Fibroblast of lung (primary cell): ENCODE results near the gene UNC79. TPM values are rescaled to one million over a fixed set of nuclear protein-coding genes. Genes with fewer than 3 reads are reported as not detected.

Source experiments
- DNase-seq, 2 donors: peaks; one replicate each; pipeline versions ENCODE4 v3.0.0 to v3.0.0-alpha.2; 2010; ENCODE audit warnings: low read depth in 2 of 2
- H2AFZ ChIP-seq: 2 replicates; pipeline ENCODE4 v1.5.1; 2012; ENCODE audit warnings: low read length, control low read depth, inconsistent platforms
- H3K27ac ChIP-seq: 2 replicates; pipeline ENCODE4 v1.5.1; 2011; ENCODE audit warnings: low read length, control low read depth; ENCODE audit not compliant: insufficient read depth
- H3K27me3 ChIP-seq: 2 replicates; pipeline ENCODE4 v1.5.1; 2011; ENCODE audit warnings: mild to moderate bottlenecking, low read length; ENCODE audit not compliant: control insufficient read depth, insufficient read depth
- H3K36me3 ChIP-seq: 2 replicates; pipeline ENCODE4 v1.5.1; 2011; ENCODE audit warnings: low read length; ENCODE audit not compliant: control insufficient read depth, insufficient read depth
- H3K4me1 ChIP-seq: 2 replicates; pipeline ENCODE4 v1.5.1; 2011; ENCODE audit warnings: low read length; ENCODE audit not compliant: control insufficient read depth, insufficient read depth; ENCODE audit errors: extremely low read depth
- H3K4me2 ChIP-seq: 2 replicates; pipeline ENCODE4 v1.5.1; 2011; ENCODE audit warnings: low read length, control low read depth; ENCODE audit not compliant: insufficient read depth; ENCODE audit errors: extremely low read depth
- H3K4me3 ChIP-seq, 4 experiments: fragments of 200-600 bp in 1 of 4; sonication (generic) in 1 of 4; replicated peaks in 1 of 4; 2 replicates each; pipeline ENCODE4 v1.5.1; 2011 to 2016; ENCODE audit warnings: low read length in 4 of 4, low read depth in 3 of 4, mild to moderate bottlenecking in 3 of 4, control low read depth in 2 of 4, inconsistent platforms in 1 of 4, mixed read lengths in 1 of 4; ENCODE audit not compliant: insufficient read depth in 1 of 4; ENCODE audit errors: control extremely low read depth in 1 of 4
- H3K79me2 ChIP-seq: 2 replicates; pipeline ENCODE4 v1.5.1; 2012; ENCODE audit warnings: mild to moderate bottlenecking, low read length, inconsistent platforms; ENCODE audit not compliant: control insufficient read depth, insufficient read depth
- H3K9ac ChIP-seq: 2 replicates; pipeline ENCODE4 v1.5.1; 2011; ENCODE audit warnings: mild to moderate bottlenecking, low read length, control low read depth; ENCODE audit not compliant: insufficient read depth
- H3K9me3 ChIP-seq: 2 replicates; pipeline ENCODE4 v1.5.1; 2012; ENCODE audit warnings: low read depth, low read length; ENCODE audit not compliant: control insufficient read depth, insufficient read depth
- H4K20me1 ChIP-seq: 2 replicates; pipeline ENCODE4 v1.5.1; 2011; ENCODE audit warnings: low read length; ENCODE audit not compliant: control insufficient read depth, insufficient read depth; ENCODE audit errors: extremely low read depth
- EZH2 ChIP-seq: IDR thresholded peaks from 2 replicates; pipeline ENCODE4 v1.5.1; 2012; ENCODE audit warnings: low read length, control low read depth, mild to moderate bottlenecking; ENCODE audit errors: missing control alignments
- polyA plus RNA-seq, 2 donors: library from polyadenylated mRNA; depleted of rRNA in 1 of 2; stranded (reverse) in 1 of 2; unstranded in 1 of 2; fragments of >200 nt; gene quantifications; 2 replicates each; pipeline ENCODE4 v1.2.1, GENCODE V29; 2011 to 2012; ENCODE audit warnings: missing spikeins in 1 of 2
- total RNA-seq: library from RNA; depleted of rRNA; stranded (reverse); fragments of >200 nt; gene quantifications from 2 replicates; pipeline ENCODE4 v1.2.1, GENCODE V29; 2014
- TF ChIP-seq, protein P1 (sequence below), 2 donors: IDR thresholded peaks in 1 of 2; conservative IDR thresholded peaks in 1 of 2; 1 replicate in 1 of 2; 2 replicates in 1 of 2; pipeline ENCODE4 v1.5.1; 2011 to 2012; ENCODE audit warnings: low read length in 2 of 2, control low read depth in 1 of 2, inconsistent platforms in 1 of 2, low read depth in 1 of 2, mild to moderate bottlenecking in 1 of 2

UNC79 gene
- total and polyA plus RNA-seq, 2 donors (not counting 1 experiment from before 2014, with no cell fraction given) = 0.02 to 0.17 TPM

DNA sequence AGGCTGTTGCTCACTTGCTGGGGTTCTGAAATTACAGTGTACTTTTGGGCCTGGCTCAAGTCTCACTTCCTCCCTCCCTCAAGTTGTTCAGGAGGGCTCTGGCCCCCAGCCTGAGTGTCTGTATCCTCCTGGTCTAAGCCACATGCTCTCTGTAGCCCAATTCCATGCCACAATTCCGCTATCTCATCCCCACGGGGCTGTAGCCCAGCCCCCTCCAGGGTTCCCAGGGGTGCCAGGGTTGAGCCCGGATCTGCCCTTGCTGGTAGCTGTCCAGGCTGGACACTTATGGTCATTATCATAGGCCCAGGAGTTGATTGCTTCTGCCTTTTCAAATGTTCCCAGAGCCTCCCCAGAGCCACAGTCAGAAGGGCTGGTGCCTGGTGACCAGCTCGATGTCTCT lies 292.3 kb downstream of the UNC79 start:
- Histone ChIP-seq H3K27me3 (no peaks in the 10 kb centered on the region), H3K4me2 (no peak overlapping the region), H3K27ac (no peak overlapping the region), H3K9ac (no peak overlapping the region), H2AFZ (no peak overlapping the region), H3K4me1 (no peaks in the 10 kb centered on the region), H4K20me1 (no peaks in the 10 kb centered on the region), H3K36me3 (no peaks in the 10 kb centered on the region), H3K4me3 (no peak overlapping the region), H3K79me2 (no peaks in the 10 kb centered on the region), H3K9me3 (no peaks in the 10 kb centered on the region)
- DNase-seq = no peak
- TF ChIP-seq EZH2 = no peak
- TF ChIP-seq, protein P1, sequence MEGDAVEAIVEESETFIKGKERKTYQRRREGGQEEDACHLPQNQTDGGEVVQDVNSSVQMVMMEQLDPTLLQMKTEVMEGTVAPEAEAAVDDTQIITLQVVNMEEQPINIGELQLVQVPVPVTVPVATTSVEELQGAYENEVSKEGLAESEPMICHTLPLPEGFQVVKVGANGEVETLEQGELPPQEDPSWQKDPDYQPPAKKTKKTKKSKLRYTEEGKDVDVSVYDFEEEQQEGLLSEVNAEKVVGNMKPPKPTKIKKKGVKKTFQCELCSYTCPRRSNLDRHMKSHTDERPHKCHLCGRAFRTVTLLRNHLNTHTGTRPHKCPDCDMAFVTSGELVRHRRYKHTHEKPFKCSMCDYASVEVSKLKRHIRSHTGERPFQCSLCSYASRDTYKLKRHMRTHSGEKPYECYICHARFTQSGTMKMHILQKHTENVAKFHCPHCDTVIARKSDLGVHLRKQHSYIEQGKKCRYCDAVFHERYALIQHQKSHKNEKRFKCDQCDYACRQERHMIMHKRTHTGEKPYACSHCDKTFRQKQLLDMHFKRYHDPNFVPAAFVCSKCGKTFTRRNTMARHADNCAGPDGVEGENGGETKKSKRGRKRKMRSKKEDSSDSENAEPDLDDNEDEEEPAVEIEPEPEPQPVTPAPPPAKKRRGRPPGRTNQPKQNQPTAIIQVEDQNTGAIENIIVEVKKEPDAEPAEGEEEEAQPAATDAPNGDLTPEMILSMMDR (conservative IDR thresholded peaks at IDR 0.05 in 1 of 2, IDR thresholded peaks at IDR 0.05 in 1 of 2; ENCODE audit: low read depth in 1 of 2, low read length in 2 of 2) = no peak

GRCh38 chr14:93725002-93725582 lies 294.4 kb downstream of the UNC79 start:
- no peak for TF ChIP-seq EZH2
- TF ChIP-seq, protein P1 (conservative IDR thresholded peaks at IDR 0.05 in 1 of 2, IDR thresholded peaks at IDR 0.05 in 1 of 2; ENCODE audit: low read depth in 1 of 2, low read length in 2 of 2) = no peak
- no peaks in the 10 kb centered on the region for H3K9me3 ChIP-seq
- H3K27ac ChIP-seq = no peak overlapping the region
- DNase-seq = no peak
- no peaks in the 10 kb centered on the region for H3K4me1 ChIP-seq
- no peaks in the 10 kb centered on the region for H4K20me1 ChIP-seq
- no peak overlapping the region for H3K9ac ChIP-seq
- no peak overlapping the region for H2AFZ ChIP-seq
- H3K4me3 ChIP-seq = no peak overlapping the region
- no peaks in the 10 kb centered on the region for H3K27me3 ChIP-seq
- no peaks in the 10 kb centered on the region for H3K36me3 ChIP-seq
- no peak overlapping the region for H3K4me2 ChIP-seq
- no peaks in the 10 kb centered on the region for H3K79me2 ChIP-seq

DNA sequence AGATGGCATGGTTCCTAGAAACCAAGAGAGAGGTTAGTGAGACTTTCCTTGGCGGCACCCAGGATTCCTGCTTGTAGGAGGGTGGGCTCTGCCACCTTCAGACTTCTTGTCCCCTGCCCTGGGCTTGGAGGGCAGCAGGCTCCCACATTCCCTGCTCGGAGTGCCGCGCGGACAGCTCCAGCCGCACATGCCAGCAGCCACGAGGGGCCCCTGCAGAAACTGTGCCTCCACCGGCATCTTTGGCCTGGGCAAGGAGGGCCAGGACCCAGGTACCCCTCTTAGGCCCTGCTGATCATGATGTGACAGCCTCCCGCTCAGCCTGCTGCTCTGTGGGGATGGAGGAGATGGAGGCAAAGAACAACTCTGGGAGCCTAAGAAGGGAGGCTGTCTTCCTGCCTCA lies 295.3 kb downstream of the UNC79 start:
- Histone ChIP-seq H3K9ac (no peak overlapping the region), H3K79me2 (no peaks in the 10 kb centered on the region), H2AFZ (no peak overlapping the region), H3K27ac (no peak overlapping the region), H3K4me3 (no peak overlapping the region), H3K27me3 (no peaks in the 10 kb centered on the region), H3K4me1 (no peaks in the 10 kb centered on the region), H3K9me3 (no peaks in the 10 kb centered on the region), H3K4me2 (no peak overlapping the region), H3K36me3 (no peaks in the 10 kb centered on the region), H4K20me1 (no peaks in the 10 kb centered on the region)
- DNase-seq = no peak
- TF ChIP-seq EZH2 = no peak
- TF ChIP-seq, protein P1 (conservative IDR thresholded peaks at IDR 0.05 in 1 of 2, IDR thresholded peaks at IDR 0.05 in 1 of 2; ENCODE audit: low read depth in 1 of 2, low read length in 2 of 2) = no peak
